HG03045 (cell line): ENCODE measurements around the gene TMEM178A.
"Not testable (repeated sequence)": the region's sequence is repeated elsewhere in the genome, so short reads cannot be mapped to it uniquely, and the experiment has no call there.

Experiments
- ATAC-seq: cut with Tn5 transposase; IDR thresholded peaks from one replicate; pipeline ENCODE4 v1.9.1; 2021; ENCODE audit warnings: mild to moderate bottlenecking, moderate library complexity; ENCODE audit not compliant: unreplicated experiment

TMEM178A gene

DNA sequence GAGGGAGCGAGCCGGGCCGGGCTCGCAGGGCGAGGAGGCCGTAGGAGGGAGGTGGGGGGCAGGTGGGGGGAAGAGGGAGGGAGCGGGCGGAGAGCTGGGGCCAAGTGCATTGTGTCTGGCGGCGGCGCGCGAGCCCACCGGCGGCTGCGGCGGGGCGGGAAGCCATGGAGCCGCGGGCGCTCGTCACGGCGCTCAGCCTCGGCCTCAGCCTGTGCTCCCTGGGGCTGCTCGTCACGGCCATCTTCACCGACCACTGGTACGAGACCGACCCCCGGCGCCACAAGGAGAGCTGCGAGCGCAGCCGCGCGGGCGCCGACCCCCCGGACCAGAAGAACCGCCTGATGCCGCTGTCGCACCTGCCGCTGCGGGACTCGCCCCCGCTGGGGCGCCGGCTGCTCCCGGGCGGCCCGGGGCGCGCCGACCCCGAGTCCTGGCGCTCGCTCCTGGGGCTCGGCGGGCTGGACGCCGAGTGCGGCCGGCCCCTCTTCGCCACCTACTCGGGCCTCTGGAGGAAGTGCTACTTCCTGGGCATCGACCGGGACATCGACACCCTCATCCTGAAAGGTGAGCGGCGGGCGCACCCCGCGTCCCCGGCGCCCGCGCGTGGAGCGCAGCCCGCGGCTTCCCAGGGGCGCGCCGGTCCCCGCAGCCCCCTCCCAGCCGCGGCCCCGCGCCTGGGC, at the start of gene TMEM178A:
TSS of gene TMEM178A (plus strand) at position 107 of the 680 bp plus-strand sequence. CDS start at position 165, 58 bp downstream.
- ATAC-seq, result no peak

GRCh38 chr2:39618236-39618635, 47.5 kb upstream of the TMEM178A start:
- no peak for ATAC-seq

GRCh38 chr2:39618736-39619135, 47.0 kb upstream of the TMEM178A start:
- ATAC-seq, result no peak

DNA sequence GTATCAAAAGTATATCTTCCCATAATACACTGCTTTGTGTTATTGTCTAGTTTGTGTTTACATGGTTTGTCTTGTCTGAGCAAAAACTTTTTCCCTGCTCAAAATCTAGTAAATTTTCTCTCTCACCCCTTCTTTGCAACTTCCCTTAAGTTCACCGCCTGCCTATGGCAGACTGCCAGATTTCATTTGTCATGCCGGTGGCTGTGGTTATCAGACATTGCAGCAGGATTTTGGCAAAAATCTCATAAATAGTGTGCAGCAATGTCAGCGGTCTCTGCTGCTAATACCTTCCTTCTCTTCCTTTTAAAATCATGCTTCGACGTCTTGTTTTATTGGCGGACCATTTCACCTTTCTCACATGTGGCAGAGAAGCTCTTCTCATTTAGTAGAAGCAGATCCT, 45.6 kb upstream of the TMEM178A start:
- ATAC-seq, result no peak

- no peak for ATAC-seq
Observed at GRCh38 chr2:39621596-39621995, 44.1 kb upstream of the TMEM178A start.

GRCh38 chr2:39622860-39623259, 42.9 kb upstream of the TMEM178A start:
- ATAC-seq, result no peak

DNA sequence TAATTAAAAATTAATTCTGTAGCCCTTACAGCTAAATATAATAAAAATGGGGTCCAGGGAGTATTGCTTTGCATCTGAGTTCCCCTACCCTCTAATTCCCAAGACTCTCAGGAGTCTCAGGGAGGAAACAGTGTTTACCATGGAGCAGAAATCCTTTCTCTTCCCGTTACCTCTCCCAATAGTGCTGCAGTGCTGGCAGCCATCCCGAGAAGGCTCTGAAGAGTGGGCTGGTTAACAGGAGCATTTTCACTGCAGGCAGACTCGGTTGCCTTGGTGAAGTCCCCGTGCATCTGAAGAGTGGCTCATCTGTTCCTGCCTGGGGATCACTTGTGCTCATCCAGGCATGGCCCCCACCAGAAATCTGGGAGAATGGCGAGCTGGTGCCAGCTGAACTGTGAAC, 41.8 kb upstream of the TMEM178A start:
- no peak for ATAC-seq

DNA sequence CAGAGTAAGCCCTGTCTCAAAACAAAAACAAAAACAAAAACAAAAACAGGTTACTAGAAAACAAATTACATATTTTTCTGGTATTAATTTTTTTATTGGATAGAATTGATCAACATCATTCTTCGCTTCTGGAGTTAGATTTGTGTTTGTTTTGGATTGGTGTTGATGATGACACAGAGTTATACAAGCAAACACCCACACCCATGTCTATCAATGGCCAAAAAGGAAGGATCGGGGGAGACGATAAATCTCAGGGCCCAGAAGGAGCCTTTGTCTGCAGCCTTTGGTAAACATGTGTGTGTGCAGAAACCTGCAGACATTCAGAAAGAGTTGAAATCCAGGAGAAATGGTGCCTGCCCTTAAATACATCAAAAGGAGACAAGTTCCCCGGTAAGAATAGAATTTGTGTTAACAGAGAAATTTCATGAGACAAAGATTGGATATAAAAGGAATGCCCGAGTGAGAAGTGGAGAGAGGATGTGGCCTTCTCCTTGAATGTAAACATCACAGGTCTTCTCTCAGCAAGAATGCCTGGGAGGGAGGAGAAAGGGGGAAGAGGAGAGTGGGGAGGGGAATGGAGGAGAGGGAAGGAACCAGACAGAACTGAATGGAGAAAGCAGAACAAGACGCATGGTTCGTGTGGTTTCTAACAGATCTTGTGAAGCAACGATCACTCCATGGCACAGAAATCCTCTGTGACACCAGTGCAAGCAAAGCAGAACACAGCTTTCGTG, 40.4 kb upstream of the TMEM178A start:
- no peak for ATAC-seq

- no peak for ATAC-seq
Observed at GRCh38 chr2:39625927-39626270, 39.8 kb upstream of the TMEM178A start.

DNA sequence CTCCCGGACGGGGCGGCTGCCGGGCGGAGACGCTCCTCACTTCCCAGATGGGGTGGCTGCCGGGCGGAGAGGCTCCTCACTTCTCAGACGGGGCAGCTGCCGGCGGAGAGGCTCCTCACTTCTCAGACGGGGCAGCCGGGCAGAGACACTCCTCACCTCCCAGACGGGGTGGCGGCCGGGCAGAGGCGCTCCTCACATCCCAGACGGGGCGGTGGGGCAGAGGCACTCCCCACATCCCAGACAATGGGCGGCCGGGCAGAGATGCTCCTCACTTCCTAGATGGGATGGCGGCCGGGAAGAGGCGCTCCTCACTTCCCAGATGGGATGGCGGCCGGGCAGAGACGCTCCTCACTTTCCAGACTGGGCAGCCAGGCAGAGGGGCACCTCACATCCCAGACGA, 37.4 kb upstream of the TMEM178A start:
- ATAC-seq, result not testable (repeated sequence)

- no peak for ATAC-seq
Observed at GRCh38 chr2:39629646-39630045, 36.1 kb upstream of the TMEM178A start.

DNA sequence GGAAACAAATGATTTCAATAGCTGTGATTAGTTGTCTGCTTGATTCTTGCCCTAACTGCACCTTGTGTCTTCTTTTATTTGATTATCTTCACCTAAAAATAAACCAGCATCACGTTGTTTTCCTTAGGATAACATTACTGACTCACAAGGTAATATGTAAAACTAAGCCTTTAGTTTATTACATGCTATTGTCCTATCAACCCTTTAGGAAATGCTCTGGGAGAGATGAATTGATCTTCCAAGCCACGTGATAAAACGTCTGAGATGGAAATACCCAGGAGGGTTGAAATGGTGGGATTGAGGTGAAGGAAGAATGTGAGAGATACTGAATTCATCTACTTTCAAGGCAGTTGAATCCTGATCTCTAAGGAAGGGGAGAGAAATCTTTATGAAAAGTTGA, 34.5 kb upstream of the TMEM178A start:
- no peak for ATAC-seq

DNA sequence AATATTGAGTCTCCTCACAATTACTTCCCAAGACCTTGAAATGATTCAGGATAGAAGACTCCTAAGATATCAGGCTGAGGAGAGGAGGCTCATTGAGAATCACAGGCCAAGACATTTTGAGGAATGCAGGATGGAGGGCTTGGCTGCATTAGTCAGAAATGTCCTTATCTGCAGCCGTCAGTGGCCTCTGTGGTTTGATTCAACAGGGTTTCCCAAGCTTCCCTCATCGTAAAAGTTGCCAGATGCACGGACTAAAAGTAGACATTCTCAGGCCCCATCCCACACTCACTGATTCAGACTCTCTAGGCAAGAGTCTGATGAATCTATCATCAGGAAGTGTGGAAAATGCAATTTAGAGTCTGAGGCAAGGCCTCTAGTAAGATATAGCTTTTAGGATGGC, 34.0 kb upstream of the TMEM178A start:
- no peak for ATAC-seq

DNA sequence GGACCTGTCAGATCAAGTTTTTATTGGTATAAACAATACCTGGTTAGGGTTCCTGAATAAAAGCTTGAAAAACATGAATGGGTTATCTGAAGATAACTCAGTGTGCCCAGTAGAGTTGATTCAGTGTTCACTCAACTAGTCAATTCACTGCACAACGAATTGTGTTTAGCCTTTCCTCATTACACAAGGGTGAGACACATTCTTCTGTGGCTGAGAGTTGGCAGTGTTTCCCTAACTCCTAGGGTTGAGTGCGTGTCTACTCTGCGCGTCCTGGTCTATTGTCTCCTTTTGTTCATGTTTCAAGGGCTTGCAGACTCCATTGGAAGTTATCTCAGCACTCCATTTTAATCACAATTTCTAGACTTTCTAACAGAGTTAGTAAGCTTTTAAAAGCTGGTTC, 32.8 kb upstream of the TMEM178A start:
- ATAC-seq, result no peak

DNA sequence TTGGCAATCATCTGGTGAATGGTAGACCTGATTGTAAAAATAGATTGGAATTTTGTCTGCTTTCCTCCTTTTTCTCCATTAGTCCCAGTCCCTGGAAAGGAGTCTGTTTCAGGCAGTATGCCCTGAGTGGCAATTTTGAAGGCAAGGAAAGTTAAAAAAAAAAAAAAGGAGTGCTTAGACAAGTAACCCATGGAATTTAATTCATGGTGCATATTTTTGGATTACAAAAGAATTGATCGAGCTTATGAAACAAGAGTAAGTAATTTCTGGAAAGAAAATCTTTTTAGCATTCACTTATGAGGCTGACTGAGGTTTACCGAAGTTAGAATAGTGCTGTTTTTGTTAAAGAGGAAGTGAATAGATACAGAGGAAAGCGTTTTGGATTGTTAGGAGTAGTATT, 29.4 kb upstream of the TMEM178A start:
- ATAC-seq, result no peak

- ATAC-seq, result no peak
Observed at GRCh38 chr2:39638581-39638980, 27.1 kb upstream of the TMEM178A start.

GRCh38 chr2:39640107-39640506, 25.6 kb upstream of the TMEM178A start:
- ATAC-seq, result no peak

DNA sequence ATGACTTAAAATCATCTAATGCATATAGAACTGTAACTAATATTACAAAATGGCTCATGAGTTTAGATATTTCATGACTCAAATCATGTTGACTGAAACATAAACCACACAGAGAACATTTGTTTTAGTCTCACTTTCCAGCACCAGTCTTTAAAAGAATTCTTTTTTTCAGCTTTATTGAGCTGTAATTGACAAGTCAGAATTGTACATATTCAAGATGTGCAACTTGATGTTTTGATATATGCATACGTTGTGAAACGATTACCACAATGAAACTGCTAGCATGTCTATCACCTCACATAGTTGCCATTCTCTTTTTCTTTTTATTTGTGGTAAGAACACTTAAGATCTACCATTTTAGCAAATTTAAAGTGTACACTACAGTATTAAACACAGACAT, 25.0 kb upstream of the TMEM178A start:
- no peak for ATAC-seq

- ATAC-seq, result no peak
Observed at GRCh38 chr2:39641635-39642034, 24.1 kb upstream of the TMEM178A start.

DNA sequence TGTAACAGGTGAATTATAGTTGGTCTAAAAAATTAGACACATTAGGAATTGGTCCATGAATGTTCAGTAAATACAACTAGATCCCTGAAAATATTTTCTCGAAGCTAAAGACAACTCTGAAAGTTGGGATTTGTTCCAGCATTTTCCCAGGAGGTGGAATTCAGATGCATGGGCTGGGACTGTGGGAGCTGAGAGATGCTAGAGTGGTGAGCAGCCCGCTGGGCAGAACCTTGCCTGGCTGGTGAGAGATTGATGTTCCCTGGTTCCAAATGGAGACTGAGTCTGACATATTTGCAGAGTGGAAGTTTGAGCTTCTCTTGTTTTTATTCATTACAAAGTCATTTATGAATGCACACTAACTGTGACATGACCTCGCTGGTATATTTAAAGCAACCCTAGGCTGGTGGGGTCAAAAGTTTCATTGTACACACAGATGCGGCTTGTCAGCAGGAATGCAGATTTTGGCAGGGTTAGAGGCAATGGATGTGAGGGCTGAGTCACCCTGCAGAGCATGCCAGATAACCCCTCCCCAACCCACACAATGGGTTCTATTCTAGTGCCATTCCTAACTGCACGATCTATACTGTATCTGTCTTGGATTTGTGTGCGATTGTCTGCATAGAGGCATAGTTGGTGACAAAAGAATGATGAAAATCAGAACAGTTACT, 23.5 kb upstream of the TMEM178A start:
- no peak for ATAC-seq

DNA sequence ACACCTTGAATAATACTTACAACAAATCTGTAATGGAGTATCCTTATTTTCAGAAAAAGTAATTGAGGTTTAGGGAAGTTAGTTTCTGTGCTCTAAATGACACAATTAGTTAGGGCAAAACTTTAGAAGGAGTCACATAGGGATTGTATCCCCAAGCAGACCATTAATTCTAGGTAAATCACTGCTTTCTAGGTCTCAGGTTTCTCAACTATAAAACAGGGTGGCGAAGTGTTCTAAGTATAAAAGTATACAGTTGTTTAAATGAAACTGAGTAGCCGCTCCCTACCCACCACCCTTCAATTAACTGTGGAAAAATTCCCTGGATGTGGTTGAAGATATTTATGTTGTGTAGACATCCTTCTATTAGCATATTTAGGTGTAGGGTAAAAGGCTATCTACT, 19.9 kb upstream of the TMEM178A start:
- no peak for ATAC-seq

DNA sequence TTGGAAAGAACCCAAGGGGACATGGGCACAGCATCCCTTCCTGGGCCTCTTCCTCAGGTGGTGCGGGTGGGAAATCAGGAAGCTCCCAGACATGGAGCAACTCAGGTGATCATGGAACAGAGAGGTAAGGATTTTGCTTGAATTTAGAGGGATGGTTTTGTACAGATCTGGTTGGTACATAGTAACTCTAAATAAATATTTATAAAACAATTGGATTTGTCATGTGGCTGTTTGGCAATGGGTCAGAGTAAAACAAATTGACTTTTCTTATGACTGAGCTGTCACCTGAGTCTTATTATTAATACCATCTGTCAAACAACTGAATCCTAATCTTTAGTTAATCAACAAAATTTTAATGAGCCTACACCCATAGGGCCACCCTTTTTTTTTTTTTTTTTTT, 19.4 kb upstream of the TMEM178A start:
- no peak for ATAC-seq
